Esophagus squamous epithelium (tissue), 4 donors: Measurements from ENCODE around the gene PAK1.

Source experiments
- POLR2A ChIP-seq, 4 donors: fragments of 450-650 bp; IDR thresholded peaks; one replicate each; pipeline ENCODE4 v1.6.1; 2017; ENCODE audit warnings: antibody characterized with exemption in 4 of 4, mild to moderate bottlenecking in 4 of 4, moderate library complexity in 3 of 4
- TF ChIP-seq, protein P1 (sequence below), 6 experiments: fragments of 450-650 bp in 4 of 6; fragments of 200-600 bp in 2 of 6; sonication (generic) in 2 of 6; IDR thresholded peaks; one replicate each; pipeline ENCODE4 v1.5.1; 2016 to 2019; ENCODE audit warnings: antibody characterized with exemption in 6 of 6, mild to moderate bottlenecking in 4 of 6, moderate library complexity in 4 of 6

DNA sequence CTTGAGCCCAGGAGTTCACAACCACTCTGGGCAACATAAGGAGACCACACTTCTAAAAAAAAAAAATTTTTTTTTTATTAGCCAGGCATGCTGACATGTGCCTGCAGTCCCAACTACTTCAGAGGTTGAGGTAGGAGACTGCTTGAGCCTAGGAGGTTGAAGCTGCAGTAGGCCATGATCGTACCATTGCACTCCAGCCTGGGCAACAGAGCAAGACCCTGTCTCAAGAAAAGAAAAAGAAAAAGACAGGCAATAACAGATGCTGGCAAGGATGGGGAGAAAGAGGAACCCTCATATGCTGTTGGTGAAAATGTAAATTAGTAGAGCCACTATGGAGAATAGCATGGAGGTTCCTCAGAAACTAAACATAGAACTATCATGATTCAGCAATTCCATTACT lies 64.8 kb downstream of the PAK1 start:
- TF ChIP-seq, protein P1, sequence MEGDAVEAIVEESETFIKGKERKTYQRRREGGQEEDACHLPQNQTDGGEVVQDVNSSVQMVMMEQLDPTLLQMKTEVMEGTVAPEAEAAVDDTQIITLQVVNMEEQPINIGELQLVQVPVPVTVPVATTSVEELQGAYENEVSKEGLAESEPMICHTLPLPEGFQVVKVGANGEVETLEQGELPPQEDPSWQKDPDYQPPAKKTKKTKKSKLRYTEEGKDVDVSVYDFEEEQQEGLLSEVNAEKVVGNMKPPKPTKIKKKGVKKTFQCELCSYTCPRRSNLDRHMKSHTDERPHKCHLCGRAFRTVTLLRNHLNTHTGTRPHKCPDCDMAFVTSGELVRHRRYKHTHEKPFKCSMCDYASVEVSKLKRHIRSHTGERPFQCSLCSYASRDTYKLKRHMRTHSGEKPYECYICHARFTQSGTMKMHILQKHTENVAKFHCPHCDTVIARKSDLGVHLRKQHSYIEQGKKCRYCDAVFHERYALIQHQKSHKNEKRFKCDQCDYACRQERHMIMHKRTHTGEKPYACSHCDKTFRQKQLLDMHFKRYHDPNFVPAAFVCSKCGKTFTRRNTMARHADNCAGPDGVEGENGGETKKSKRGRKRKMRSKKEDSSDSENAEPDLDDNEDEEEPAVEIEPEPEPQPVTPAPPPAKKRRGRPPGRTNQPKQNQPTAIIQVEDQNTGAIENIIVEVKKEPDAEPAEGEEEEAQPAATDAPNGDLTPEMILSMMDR (IDR thresholded peaks at IDR 0.05): no peak
- no peak for TF ChIP-seq POLR2A (IDR thresholded peaks at IDR 0.05)
